ENCODE results near the gene MYL11.

MYL11 gene

GRCh38 chr16:30356401-30357084 is 18.1 kb upstream of the MYL11 start:
- Histone ChIP-seq H3K36me3 (ENCODE audit: insufficient read depth, low read length) (peaks cover 38% of the 10 kb centered on the region; the same call in 1 of the 2 replicates), H3K4me3 (no peak overlapping the region), H3K9ac (ENCODE audit: insufficient read length) (peak overlapping the region; percentile 78)

DNA sequence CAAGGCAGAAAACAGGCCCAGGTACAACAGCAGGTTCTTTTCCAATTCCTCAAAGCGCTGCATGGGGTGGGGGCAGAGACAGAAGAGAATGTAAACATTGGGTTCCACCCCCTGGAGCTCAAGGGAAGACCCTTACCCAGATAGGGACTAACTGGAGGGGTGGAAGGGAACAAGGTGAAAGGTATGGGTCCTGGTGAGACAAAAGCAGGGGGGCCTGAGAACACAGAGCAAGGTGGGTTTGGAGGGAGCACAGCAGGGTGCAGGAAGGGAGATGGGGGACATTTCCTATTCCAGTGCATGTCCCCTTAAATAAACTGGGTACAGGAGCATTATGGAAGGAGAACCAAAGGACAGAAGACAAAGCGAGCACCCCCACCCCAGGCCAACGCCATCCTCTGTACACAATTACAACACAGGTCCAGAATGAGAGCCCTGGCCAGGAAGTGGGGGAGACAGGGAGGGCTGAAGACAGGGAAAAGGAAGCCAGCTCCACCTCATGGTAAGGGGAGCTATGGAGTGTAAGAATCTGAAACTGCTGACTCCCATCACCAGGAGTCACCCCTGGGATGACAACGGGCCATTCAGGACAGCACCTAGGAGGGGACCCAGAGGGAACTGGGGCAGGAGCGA is 17.4 kb upstream of the MYL11 start:
- TF ChIP-seq POLR2AphosphoS5 (IDR thresholded peaks at IDR 0.05; ENCODE audit: borderline replicate concordance, low read depth, low read length) (no peak), FOXP2 (optimal IDR thresholded peaks at IDR 0.05; ENCODE audit: control extremely low read depth, extremely low read length, insufficient read depth) (no peak), EZH2 (IDR thresholded peaks at IDR 0.05) (no peak)
- Histone ChIP-seq H3K9me3 (ENCODE audit: low read depth, low read length) (no peaks in the 10 kb centered on the region), H3K36me3 (ENCODE audit: insufficient read depth, low read length) (peaks cover 33% of the 10 kb centered on the region; the same call in 1 of the 2 replicates), H3K4me3 (no peak overlapping the region), H3K9ac (ENCODE audit: insufficient read length) (no peak overlapping the region), H3K27ac (no peak overlapping the region)
- DNase-seq (ENCODE audit: low read depth, low spot score), result no peak

More at GRCh38 chr16:30356401-30357084, 18.1 kb upstream of the MYL11 start:
- Histone ChIP-seq H3K9me3 (ENCODE audit: low read depth, low read length) (no peaks in the 10 kb centered on the region), H3K27ac (peak overlapping the region; percentile 82)
- TF ChIP-seq EZH2 (IDR thresholded peaks at IDR 0.05) (no peak), FOXP2 (optimal IDR thresholded peaks at IDR 0.05; ENCODE audit: control extremely low read depth, extremely low read length, insufficient read depth) (no peak), POLR2AphosphoS5 (IDR thresholded peaks at IDR 0.05; ENCODE audit: borderline replicate concordance, low read depth, low read length) (no peak; the same call in 1 of the 2 replicates)
- no peak for DNase-seq (ENCODE audit: low read depth, low spot score)

DNA sequence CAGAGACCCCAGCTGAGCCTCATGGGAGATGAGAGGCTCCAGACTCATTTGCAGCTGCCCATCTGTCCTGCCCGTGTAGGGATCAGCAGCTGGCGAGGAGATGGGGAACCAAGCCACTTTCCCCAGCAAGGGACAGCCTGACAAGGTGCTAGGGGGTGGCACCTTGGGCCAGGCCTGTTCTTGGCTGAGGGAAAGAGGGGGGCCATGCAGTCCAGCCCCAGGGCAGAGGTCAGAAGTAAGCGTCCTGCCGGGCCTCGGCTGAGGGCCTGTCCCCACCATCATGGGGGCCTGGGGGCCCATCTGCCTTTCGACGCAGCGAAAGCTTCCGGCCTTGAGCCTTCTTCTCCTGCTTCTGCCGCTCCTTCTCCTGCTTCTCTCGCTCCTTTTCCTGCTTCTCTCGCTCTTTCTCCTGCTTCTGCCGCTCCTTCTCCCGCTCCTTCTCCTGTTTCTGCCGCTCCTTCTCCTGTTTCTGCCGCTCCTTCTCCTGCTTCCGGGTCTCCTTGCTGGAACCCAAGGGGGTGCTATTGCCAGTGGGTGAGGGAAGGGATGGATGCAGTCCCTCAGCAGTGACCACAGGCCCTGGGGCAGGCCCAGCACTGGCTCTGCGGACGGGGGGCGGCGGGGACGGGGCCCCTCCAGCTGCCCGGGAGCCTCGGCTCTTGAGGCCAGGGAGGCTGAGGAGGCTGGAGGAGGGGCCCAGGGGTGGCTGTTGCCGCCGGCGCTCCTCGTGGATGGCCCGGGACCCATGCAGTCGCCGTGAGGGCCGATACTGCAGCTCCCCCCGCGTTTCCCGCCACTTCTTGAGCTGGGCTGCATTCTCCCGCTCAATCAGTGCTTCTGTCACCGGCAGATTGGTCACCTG is 16.7 kb upstream of the MYL11 start:
- peaks cover 30% of the 10 kb centered on the region; the same call in 1 of the 2 replicates for H3K36me3 ChIP-seq (ENCODE audit: insufficient read depth, low read length)
- TF ChIP-seq POLR2AphosphoS5 (IDR thresholded peaks at IDR 0.05; ENCODE audit: borderline replicate concordance, low read depth, low read length), result no peak
- TF ChIP-seq FOXP2 (optimal IDR thresholded peaks at IDR 0.05; ENCODE audit: control extremely low read depth, extremely low read length, insufficient read depth), result no peak
- no peak for TF ChIP-seq EZH2 (IDR thresholded peaks at IDR 0.05)
- no peak for DNase-seq (ENCODE audit: low read depth, low spot score)
- no peaks in the 10 kb centered on the region for H3K9me3 ChIP-seq (ENCODE audit: low read depth, low read length)
- H3K27ac ChIP-seq, result no peak overlapping the region
- H3K9ac ChIP-seq (ENCODE audit: insufficient read length), result no peak overlapping the region
- no peak overlapping the region for H3K4me3 ChIP-seq

GRCh38 chr16:30358577-30358936 is 16.0 kb upstream of the MYL11 start:
- Histone ChIP-seq H3K36me3 (ENCODE audit: insufficient read depth, low read length) (peaks cover 32% of the 10 kb centered on the region; the same call in 1 of the 2 replicates), H3K27ac (no peak overlapping the region), H3K9me3 (ENCODE audit: low read depth, low read length) (no peaks in the 10 kb centered on the region), H3K9ac (ENCODE audit: insufficient read length) (no peak overlapping the region), H3K4me3 (no peak overlapping the region)
- DNase-seq (ENCODE audit: low read depth, low spot score), result no peak
- TF ChIP-seq EZH2 (IDR thresholded peaks at IDR 0.05) (no peak), FOXP2 (optimal IDR thresholded peaks at IDR 0.05; ENCODE audit: control extremely low read depth, extremely low read length, insufficient read depth) (no peak), POLR2AphosphoS5 (IDR thresholded peaks at IDR 0.05; ENCODE audit: borderline replicate concordance, low read depth, low read length) (no peak)

DNA sequence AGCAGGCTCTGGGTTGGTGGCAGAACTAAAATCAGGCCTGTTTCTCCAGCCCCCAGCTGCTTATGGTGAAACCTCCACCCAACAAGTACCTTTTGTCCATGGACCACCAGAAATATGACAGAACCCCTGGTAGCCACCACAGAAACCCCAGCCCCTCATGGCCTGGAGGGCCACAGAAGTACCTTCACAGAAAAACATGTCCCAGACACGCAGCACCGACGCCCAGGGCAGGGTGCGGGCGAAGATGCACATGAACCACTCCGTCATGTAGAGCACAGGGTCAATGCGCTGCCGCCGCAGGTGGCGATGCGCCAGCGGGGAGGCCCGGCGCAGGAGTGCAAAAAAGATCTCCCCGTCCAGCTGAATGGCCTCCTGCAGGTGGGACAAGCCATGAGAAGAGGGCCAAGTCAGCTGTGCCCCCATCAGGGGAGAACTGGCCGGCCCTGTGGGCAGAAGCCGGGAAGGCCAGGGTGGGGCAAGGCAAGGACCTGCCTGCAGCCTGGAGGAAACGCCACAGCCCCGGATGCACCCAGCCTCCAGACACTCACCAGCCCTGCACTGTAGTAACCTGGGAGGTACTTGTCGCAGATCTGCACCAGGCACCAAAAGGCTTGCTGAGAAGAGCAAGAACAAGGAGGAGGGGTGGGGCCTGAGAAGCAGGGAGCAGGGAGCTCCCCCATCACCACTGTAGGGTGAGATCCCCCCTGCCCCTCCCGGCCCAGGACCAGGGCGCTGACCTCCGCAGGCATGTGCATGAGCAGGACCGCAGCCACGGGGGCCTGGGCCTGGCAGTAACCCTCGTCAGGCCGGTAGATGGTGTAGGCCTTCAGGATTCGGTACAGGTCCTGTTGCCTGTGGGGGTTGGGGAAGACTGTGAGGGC is 15.4 kb upstream of the MYL11 start:
- Histone ChIP-seq H3K27ac (no peak overlapping the region), H3K9me3 (ENCODE audit: low read depth, low read length) (no peaks in the 10 kb centered on the region), H3K36me3 (ENCODE audit: insufficient read depth, low read length) (peaks cover 29% of the 10 kb centered on the region; the same call in 1 of the 2 replicates), H3K9ac (ENCODE audit: insufficient read length) (no peak overlapping the region), H3K4me3 (no peak overlapping the region)
- no peak for DNase-seq (ENCODE audit: low read depth, low spot score)
- TF ChIP-seq POLR2AphosphoS5 (IDR thresholded peaks at IDR 0.05; ENCODE audit: borderline replicate concordance, low read depth, low read length) (no peak), EZH2 (IDR thresholded peaks at IDR 0.05) (no peak), FOXP2 (optimal IDR thresholded peaks at IDR 0.05; ENCODE audit: control extremely low read depth, extremely low read length, insufficient read depth) (no peak)

DNA sequence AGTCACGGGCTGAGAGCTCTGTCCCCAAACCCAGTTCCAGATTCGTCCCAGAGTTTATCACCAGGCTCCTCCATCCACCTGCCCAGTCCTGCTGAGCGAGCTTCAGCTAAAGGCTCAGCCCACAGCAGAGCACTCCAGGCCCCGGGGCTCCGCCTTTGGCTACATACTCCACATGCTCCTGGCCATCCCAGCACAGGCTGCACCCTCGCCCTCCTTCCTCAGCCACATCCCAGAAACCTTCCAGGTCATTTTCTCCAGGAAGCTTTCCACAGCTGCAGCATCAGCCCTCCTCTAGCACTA is 14.8 kb upstream of the MYL11 start:
- no peak overlapping the region for H3K4me3 ChIP-seq
- H3K9ac ChIP-seq (ENCODE audit: insufficient read length), result no peak overlapping the region
- H3K9me3 ChIP-seq (ENCODE audit: low read depth, low read length), result no peaks in the 10 kb centered on the region
- peaks cover 35% of the 10 kb centered on the region; the same call in 1 of the 2 replicates for H3K36me3 ChIP-seq (ENCODE audit: insufficient read depth, low read length)
- TF ChIP-seq EZH2 (IDR thresholded peaks at IDR 0.05), result no peak
- no peak for TF ChIP-seq POLR2AphosphoS5 (IDR thresholded peaks at IDR 0.05; ENCODE audit: borderline replicate concordance, low read depth, low read length)
- no peak for TF ChIP-seq FOXP2 (optimal IDR thresholded peaks at IDR 0.05; ENCODE audit: control extremely low read depth, extremely low read length, insufficient read depth)
- no peak overlapping the region for H3K27ac ChIP-seq
- no peak for DNase-seq (ENCODE audit: low read depth, low spot score)

DNA sequence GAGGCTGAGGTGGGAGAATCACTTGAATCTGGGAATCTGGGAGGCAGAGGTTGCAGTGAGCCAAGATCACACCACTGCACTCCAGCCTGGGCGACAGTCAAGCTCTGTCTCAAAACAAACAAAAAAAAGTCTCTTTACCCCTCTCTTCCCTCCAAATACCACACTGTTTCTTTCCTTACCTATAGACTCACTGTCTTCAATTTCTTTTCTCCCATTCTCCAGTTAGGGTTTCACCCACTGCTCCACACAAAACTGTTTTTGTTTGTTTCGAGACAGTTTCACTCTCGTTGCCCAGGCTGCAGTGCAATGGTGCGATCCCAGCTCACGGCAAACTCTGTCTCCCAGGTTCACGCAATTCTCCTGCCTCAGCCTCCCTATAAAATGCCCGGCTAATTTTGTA is 13.4 kb upstream of the MYL11 start:
- TF ChIP-seq FOXP2 (optimal IDR thresholded peaks at IDR 0.05; ENCODE audit: control extremely low read depth, extremely low read length, insufficient read depth) (no peak), POLR2AphosphoS5 (IDR thresholded peaks at IDR 0.05; ENCODE audit: borderline replicate concordance, low read depth, low read length) (no peak), EZH2 (IDR thresholded peaks at IDR 0.05) (no peak)
- H3K27ac ChIP-seq, result no peak overlapping the region
- peaks cover 41% of the 10 kb centered on the region; the same call in 1 of the 2 replicates for H3K36me3 ChIP-seq (ENCODE audit: insufficient read depth, low read length)
- H3K9ac ChIP-seq (ENCODE audit: insufficient read length), result no peak overlapping the region
- no peak for DNase-seq (ENCODE audit: low read depth, low spot score)
- H3K4me3 ChIP-seq, result no peak overlapping the region
- no peaks in the 10 kb centered on the region for H3K9me3 ChIP-seq (ENCODE audit: low read depth, low read length)

Measured in SK-N-MC (cell line).